C4-2B (cell line): ENCODE data around the gene RNF11.
"Not testable (repeated sequence)": the region's sequence is repeated elsewhere in the genome, so short reads cannot be mapped to it uniquely, and the experiment has no call there.

Source experiments
- H3K27ac ChIP-seq: fragments of 450-650 bp; 2 replicates; pipeline ENCODE4 v1.5.1; 2017
- CTCF ChIP-seq: fragments of 450-650 bp; conservative IDR thresholded peaks from 2 replicates; pipeline ENCODE4 v1.5.1; 2017; ENCODE audit warnings: mild to moderate bottlenecking
- ZFX ChIP-seq: fragments of 450-650 bp; IDR thresholded peaks from 2 replicates; pipeline ENCODE4 v1.6.1; 2017

Gene RNF11

GRCh38 chr1:51218570-51218969, 17.5 kb upstream of the RNF11 start:
- no peak overlapping the region for H3K27ac ChIP-seq
- TF ChIP-seq CTCF (no peak), ZFX (no peak)

- H3K27ac ChIP-seq = no peak overlapping the region
- TF ChIP-seq ZFX = no peak
- TF ChIP-seq CTCF = no peak
These were observed 17.1 kb upstream of the RNF11 start for GRCh38 chr1:51219022-51219421.

- H3K27ac ChIP-seq = not testable (repeated sequence)
These were observed 14.5 kb upstream of the RNF11 start for GRCh38 chr1:51221529-51221928.

- no peak overlapping the region for H3K27ac ChIP-seq
- TF ChIP-seq ZFX = no peak
- TF ChIP-seq CTCF = no peak
These were observed 13.8 kb upstream of the RNF11 start for GRCh38 chr1:51222136-51222787.

GRCh38 chr1:51222809-51223208, 13.3 kb upstream of the RNF11 start:
- TF ChIP-seq CTCF = no peak
- no peak for TF ChIP-seq ZFX
- H3K27ac ChIP-seq = no peak overlapping the region

GRCh38 chr1:51224255-51224654, 11.8 kb upstream of the RNF11 start:
- no peak overlapping the region for H3K27ac ChIP-seq
- TF ChIP-seq CTCF (no peak), ZFX (no peak)

GRCh38 chr1:51227231-51227960, 8.7 kb upstream of the RNF11 start:
- not testable (repeated sequence) for H3K27ac ChIP-seq

- H3K27ac ChIP-seq = not testable (repeated sequence)
These were observed 7.6 kb upstream of the RNF11 start for GRCh38 chr1:51228471-51228870.

- no peak overlapping the region for H3K27ac ChIP-seq
- no peak for TF ChIP-seq CTCF
- TF ChIP-seq ZFX = no peak
These were observed 5.5 kb upstream of the RNF11 start for GRCh38 chr1:51230501-51231078.
